Testis (tissue), 2 donors: ENCODE data around the gene STYXL2.

Experiments used
- POLR2A ChIP-seq: fragments of 450-650 bp; IDR thresholded peaks from one replicate; pipeline ENCODE4 v1.6.1; 2017; ENCODE audit warnings: antibody characterized with exemption, mild to moderate bottlenecking, moderate library complexity
- TF ChIP-seq, protein P1 (sequence below), 3 experiments: fragments of 450-650 bp in 2 of 3; fragments of 200-600 bp in 1 of 3; sonication (generic) in 1 of 3; IDR thresholded peaks; one replicate each; pipeline ENCODE4 v1.5.1; 2016 to 2019; ENCODE audit warnings: antibody characterized with exemption in 3 of 3, mild to moderate bottlenecking in 2 of 3, moderate library complexity in 1 of 3

DNA sequence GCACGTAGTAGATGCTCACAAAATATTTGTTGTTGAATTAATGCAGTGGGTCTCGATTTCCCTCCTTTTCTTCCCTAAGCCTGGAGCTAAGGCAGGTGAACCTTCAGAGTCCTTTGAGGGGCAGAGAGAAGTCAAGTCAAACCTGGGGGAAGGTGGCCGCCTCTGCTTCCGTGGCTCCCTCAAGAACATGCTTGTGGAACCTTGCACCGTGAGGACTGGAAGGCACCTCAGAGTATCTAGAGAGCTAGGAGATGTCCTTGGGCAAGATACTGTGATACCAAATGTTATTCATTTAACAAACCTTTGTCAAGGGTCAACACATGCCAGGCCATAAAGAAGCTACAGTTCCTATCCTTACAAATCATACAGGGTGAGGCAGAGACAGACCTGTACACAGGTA is 42.0 kb upstream of the STYXL2 start:
- TF ChIP-seq, protein P1, sequence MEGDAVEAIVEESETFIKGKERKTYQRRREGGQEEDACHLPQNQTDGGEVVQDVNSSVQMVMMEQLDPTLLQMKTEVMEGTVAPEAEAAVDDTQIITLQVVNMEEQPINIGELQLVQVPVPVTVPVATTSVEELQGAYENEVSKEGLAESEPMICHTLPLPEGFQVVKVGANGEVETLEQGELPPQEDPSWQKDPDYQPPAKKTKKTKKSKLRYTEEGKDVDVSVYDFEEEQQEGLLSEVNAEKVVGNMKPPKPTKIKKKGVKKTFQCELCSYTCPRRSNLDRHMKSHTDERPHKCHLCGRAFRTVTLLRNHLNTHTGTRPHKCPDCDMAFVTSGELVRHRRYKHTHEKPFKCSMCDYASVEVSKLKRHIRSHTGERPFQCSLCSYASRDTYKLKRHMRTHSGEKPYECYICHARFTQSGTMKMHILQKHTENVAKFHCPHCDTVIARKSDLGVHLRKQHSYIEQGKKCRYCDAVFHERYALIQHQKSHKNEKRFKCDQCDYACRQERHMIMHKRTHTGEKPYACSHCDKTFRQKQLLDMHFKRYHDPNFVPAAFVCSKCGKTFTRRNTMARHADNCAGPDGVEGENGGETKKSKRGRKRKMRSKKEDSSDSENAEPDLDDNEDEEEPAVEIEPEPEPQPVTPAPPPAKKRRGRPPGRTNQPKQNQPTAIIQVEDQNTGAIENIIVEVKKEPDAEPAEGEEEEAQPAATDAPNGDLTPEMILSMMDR (IDR thresholded peaks at IDR 0.05), result no peak
- TF ChIP-seq POLR2A, result no peak
